ENCODE measurements around the gene AVPR2.

The AVPR2 gene

GRCh38 chrX:153876112-153876491 is 28.4 kb upstream of the AVPR2 start:
- TF ChIP-seq CTCF (IDR thresholded peaks at IDR 0.05; ENCODE audit: insufficient read depth, low read depth, low read length, missing control alignments), result no peak
- H3K4me3 ChIP-seq (ENCODE audit: low read depth, low read length), result no peak overlapping the region
- no peak for DNase-seq (ENCODE audit: low read depth)

GRCh38 chrX:153877571-153878261 is 26.8 kb upstream of the AVPR2 start:
- TF ChIP-seq CTCF (IDR thresholded peaks at IDR 0.05; ENCODE audit: insufficient read depth, low read depth, low read length, missing control alignments), result no peak
- no peak for DNase-seq (ENCODE audit: low read depth)
- H3K4me3 ChIP-seq (ENCODE audit: low read depth, low read length), result no peak overlapping the region

GRCh38 chrX:153878345-153878744 is 26.1 kb upstream of the AVPR2 start:
- TF ChIP-seq CTCF (IDR thresholded peaks at IDR 0.05; ENCODE audit: insufficient read depth, low read depth, low read length, missing control alignments), result no peak
- no peak for DNase-seq (ENCODE audit: low read depth)
- H3K4me3 ChIP-seq (ENCODE audit: low read depth, low read length), result no peak overlapping the region

- DNase-seq (ENCODE audit: low read depth), result no peak
- TF ChIP-seq CTCF (IDR thresholded peaks at IDR 0.05; ENCODE audit: insufficient read depth, low read depth, low read length, missing control alignments), result no peak
- no peak overlapping the region for H3K4me3 ChIP-seq (ENCODE audit: low read depth, low read length)
These were observed 25.4 kb upstream of the AVPR2 start for GRCh38 chrX:153878969-153879653.

GRCh38 chrX:153879741-153880439 is 24.6 kb upstream of the AVPR2 start:
- TF ChIP-seq CTCF (IDR thresholded peaks at IDR 0.05; ENCODE audit: insufficient read depth, low read depth, low read length, missing control alignments), result no peak
- H3K4me3 ChIP-seq (ENCODE audit: low read depth, low read length), result no peak overlapping the region
- no peak for DNase-seq (ENCODE audit: low read depth)

GRCh38 chrX:153880440-153880815 is 24.0 kb upstream of the AVPR2 start:
- no peak overlapping the region for H3K4me3 ChIP-seq (ENCODE audit: low read depth, low read length)
- TF ChIP-seq CTCF (IDR thresholded peaks at IDR 0.05; ENCODE audit: insufficient read depth, low read depth, low read length, missing control alignments), result no peak
- no peak for DNase-seq (ENCODE audit: low read depth)
